ENCODE results near the gene MGST2. TPM values are rescaled to one million over a fixed set of nuclear protein-coding genes. Genes with fewer than 3 reads are reported as not detected.

The MGST2 gene
- total RNA-seq, 1 donor from 2014 or later = 17.6 TPM

- FAIRE-seq (no peak), DNase-seq (ENCODE audit: low read depth) (peak; percentile 8)
- Histone ChIP-seq H3K27me3 (ENCODE audit: insufficient read depth, low read length) (no peaks in the 10 kb centered on the region), H3K4me1 (ENCODE audit: insufficient read depth, low read length) (peaks cover 24% of the 10 kb centered on the region), H3K9me3 (ENCODE audit: insufficient read depth, low read depth, low read length) (no peaks in the 10 kb centered on the region), H3K9ac (ENCODE audit: low read length) (peak overlapping the region; percentile 76), H4K20me1 (ENCODE audit: insufficient read depth, low read length) (no peaks in the 10 kb centered on the region), H3K4me2 (ENCODE audit: low read length) (peak overlapping the region; percentile 85), H3K4me3 (ENCODE audit: insufficient read depth, low read depth, low read length) (peak overlapping the region; percentile 61), H3K36me3 (ENCODE audit: insufficient read depth, low read length) (no peaks in the 10 kb centered on the region), H2AFZ (ENCODE audit: low read depth, low read length) (peak overlapping the region; percentile 90), H3K79me2 (ENCODE audit: insufficient read depth, low read length) (no peaks in the 10 kb centered on the region), H3K27ac (ENCODE audit: low read depth, low read length) (peak overlapping the region; percentile 27)
- H3K4me3 Mint-ChIP-seq (ENCODE audit: unreplicated experiment) = peak overlapping the region; percentile 67
- peak overlapping the region; percentile 84 for H3K27ac Mint-ChIP-seq (ENCODE audit: unreplicated experiment)
- H3K36me3 Mint-ChIP-seq (ENCODE audit: low read depth, unreplicated experiment) = no peaks in the 10 kb centered on the region
- H3K9me3 Mint-ChIP-seq (ENCODE audit: unreplicated experiment) = no peaks in the 10 kb centered on the region
- H3K4me1 Mint-ChIP-seq (ENCODE audit: low read depth, unreplicated experiment) = peaks cover 19% of the 10 kb centered on the region
- TF ChIP-seq, protein P1, sequence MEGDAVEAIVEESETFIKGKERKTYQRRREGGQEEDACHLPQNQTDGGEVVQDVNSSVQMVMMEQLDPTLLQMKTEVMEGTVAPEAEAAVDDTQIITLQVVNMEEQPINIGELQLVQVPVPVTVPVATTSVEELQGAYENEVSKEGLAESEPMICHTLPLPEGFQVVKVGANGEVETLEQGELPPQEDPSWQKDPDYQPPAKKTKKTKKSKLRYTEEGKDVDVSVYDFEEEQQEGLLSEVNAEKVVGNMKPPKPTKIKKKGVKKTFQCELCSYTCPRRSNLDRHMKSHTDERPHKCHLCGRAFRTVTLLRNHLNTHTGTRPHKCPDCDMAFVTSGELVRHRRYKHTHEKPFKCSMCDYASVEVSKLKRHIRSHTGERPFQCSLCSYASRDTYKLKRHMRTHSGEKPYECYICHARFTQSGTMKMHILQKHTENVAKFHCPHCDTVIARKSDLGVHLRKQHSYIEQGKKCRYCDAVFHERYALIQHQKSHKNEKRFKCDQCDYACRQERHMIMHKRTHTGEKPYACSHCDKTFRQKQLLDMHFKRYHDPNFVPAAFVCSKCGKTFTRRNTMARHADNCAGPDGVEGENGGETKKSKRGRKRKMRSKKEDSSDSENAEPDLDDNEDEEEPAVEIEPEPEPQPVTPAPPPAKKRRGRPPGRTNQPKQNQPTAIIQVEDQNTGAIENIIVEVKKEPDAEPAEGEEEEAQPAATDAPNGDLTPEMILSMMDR (IDR thresholded peaks at IDR 0.05; ENCODE audit: insufficient read depth, low read depth, low read length) = no peak
- no peak for TF ChIP-seq EZH2 (IDR thresholded peaks at IDR 0.05; ENCODE audit: insufficient read depth, low read length)
- H3K27me3 Mint-ChIP-seq (ENCODE audit: low read depth, unreplicated experiment) = no peaks in the 10 kb centered on the region
Measured at GRCh38 chr4:139735381-139736273, 70.0 kb downstream of the MGST2 start.

GRCh38 chr4:139736274-139736660 is 70.6 kb downstream of the MGST2 start:
- no peak for DNase-seq (ENCODE audit: low read depth)
- FAIRE-seq = no peak
- Histone ChIP-seq H3K79me2 (ENCODE audit: insufficient read depth, low read length) (no peaks in the 10 kb centered on the region), H3K4me1 (ENCODE audit: insufficient read depth, low read length) (peaks cover 28% of the 10 kb centered on the region), H3K27ac (ENCODE audit: low read depth, low read length) (no peak overlapping the region), H3K4me3 (ENCODE audit: insufficient read depth, low read depth, low read length) (no peak overlapping the region), H4K20me1 (ENCODE audit: insufficient read depth, low read length) (no peaks in the 10 kb centered on the region), H3K27me3 (ENCODE audit: insufficient read depth, low read length) (no peaks in the 10 kb centered on the region), H2AFZ (ENCODE audit: low read depth, low read length) (no peak overlapping the region), H3K9me3 (ENCODE audit: insufficient read depth, low read depth, low read length) (no peaks in the 10 kb centered on the region), H3K36me3 (ENCODE audit: insufficient read depth, low read length) (no peaks in the 10 kb centered on the region), H3K4me2 (ENCODE audit: low read length) (peak overlapping the region; percentile 85), H3K9ac (ENCODE audit: low read length) (peak overlapping the region; percentile 76)
- no peaks in the 10 kb centered on the region for H3K9me3 Mint-ChIP-seq (ENCODE audit: unreplicated experiment)
- peak overlapping the region; percentile 83 for H3K27ac Mint-ChIP-seq (ENCODE audit: unreplicated experiment)
- no peaks in the 10 kb centered on the region for H3K36me3 Mint-ChIP-seq (ENCODE audit: low read depth, unreplicated experiment)
- peak overlapping the region; percentile 55 for H3K4me3 Mint-ChIP-seq (ENCODE audit: unreplicated experiment)
- peaks cover 19% of the 10 kb centered on the region for H3K4me1 Mint-ChIP-seq (ENCODE audit: low read depth, unreplicated experiment)
- TF ChIP-seq EZH2 (IDR thresholded peaks at IDR 0.05; ENCODE audit: insufficient read depth, low read length) = no peak
- TF ChIP-seq, protein P1 (IDR thresholded peaks at IDR 0.05; ENCODE audit: insufficient read depth, low read depth, low read length) = no peak
- no peaks in the 10 kb centered on the region for H3K27me3 Mint-ChIP-seq (ENCODE audit: low read depth, unreplicated experiment)

DNA sequence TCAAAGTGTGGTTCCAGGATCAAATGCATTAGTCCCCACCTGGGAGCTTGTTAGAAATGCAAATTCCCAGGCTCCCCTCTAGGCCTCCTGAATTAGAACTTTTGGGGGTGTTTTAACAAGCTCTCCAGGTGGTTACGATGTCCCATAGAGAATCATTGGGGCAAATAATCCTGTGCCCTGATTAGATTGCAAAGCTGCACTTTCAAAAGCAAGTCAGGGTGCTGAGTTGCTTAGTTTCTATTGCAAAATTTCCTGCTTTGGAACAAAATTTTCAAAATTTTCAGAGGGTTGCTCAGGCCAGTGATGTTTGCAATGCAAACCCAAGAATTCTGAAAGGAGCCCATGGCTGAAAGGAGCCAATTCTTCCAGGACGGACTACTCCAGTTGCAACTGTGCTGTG is 71.0 kb downstream of the MGST2 start:
- no peak for DNase-seq (ENCODE audit: low read depth)
- peak overlapping the region; percentile 83 for H3K27ac Mint-ChIP-seq (ENCODE audit: unreplicated experiment)
- no peaks in the 10 kb centered on the region for H3K27me3 ChIP-seq (ENCODE audit: insufficient read depth, low read length)
- H3K36me3 Mint-ChIP-seq (ENCODE audit: low read depth, unreplicated experiment) = no peaks in the 10 kb centered on the region
- TF ChIP-seq, protein P1 (IDR thresholded peaks at IDR 0.05; ENCODE audit: insufficient read depth, low read depth, low read length) = no peak
- TF ChIP-seq EZH2 (IDR thresholded peaks at IDR 0.05; ENCODE audit: insufficient read depth, low read length) = no peak
- no peaks in the 10 kb centered on the region for H3K9me3 ChIP-seq (ENCODE audit: insufficient read depth, low read depth, low read length)
- H3K4me1 ChIP-seq (ENCODE audit: insufficient read depth, low read length) = peaks cover 28% of the 10 kb centered on the region
- no peak overlapping the region for H3K9ac ChIP-seq (ENCODE audit: low read length)
- no peak for FAIRE-seq
- H3K27ac ChIP-seq (ENCODE audit: low read depth, low read length) = no peak overlapping the region
- peaks cover 19% of the 10 kb centered on the region for H3K4me1 Mint-ChIP-seq (ENCODE audit: low read depth, unreplicated experiment)
- no peaks in the 10 kb centered on the region for H3K9me3 Mint-ChIP-seq (ENCODE audit: unreplicated experiment)
- no peaks in the 10 kb centered on the region for H3K27me3 Mint-ChIP-seq (ENCODE audit: low read depth, unreplicated experiment)
- H4K20me1 ChIP-seq (ENCODE audit: insufficient read depth, low read length) = no peaks in the 10 kb centered on the region
- no peak overlapping the region for H3K4me3 Mint-ChIP-seq (ENCODE audit: unreplicated experiment)
- no peaks in the 10 kb centered on the region for H3K79me2 ChIP-seq (ENCODE audit: insufficient read depth, low read length)
- no peak overlapping the region for H2AFZ ChIP-seq (ENCODE audit: low read depth, low read length)
- H3K4me2 ChIP-seq (ENCODE audit: low read length) = no peak overlapping the region
- no peaks in the 10 kb centered on the region for H3K36me3 ChIP-seq (ENCODE audit: insufficient read depth, low read length)
- H3K4me3 ChIP-seq (ENCODE audit: insufficient read depth, low read depth, low read length) = no peak overlapping the region
